ENCODE results near the gene PLCD1. TPM values are rescaled to one million over a fixed set of nuclear protein-coding genes. Genes with fewer than 3 reads are reported as not detected.

PLCD1 gene
- total and polyA plus RNA-seq, 2 of the 8 experiments (the other 6 are each of a cell fraction or from before 2014, with no cell fraction given) = 15.3 to 19.2 TPM

DNA sequence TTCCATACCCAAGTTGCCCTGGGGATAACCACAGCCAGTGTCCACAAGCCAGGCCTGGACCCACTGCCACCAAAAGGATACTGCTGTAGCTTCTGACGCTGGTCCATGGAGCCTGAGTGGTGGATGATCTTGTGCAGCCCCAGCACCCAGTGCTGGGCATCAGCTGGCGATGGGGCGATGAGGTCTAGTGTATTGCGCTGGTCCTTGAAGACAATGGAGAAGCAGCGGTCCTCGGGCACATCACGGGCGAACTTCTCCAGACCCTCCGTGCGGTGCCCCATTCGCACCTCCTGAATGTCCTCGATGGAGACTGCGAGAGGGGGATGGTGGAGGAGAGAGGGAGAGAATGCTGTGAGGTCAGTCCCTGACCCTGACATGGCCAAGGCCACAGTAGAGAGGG lies 13.0 kb downstream of the PLCD1 start:
- Histone ChIP-seq H3K79me2 (ENCODE audit: control insufficient read depth in 1 of 2, insufficient read depth in 2 of 2, low read length in 2 of 2) (no peaks in the 10 kb centered on the region), H2BK120ac (replicated peaks; ENCODE audit: low read depth, low read length) (no peak overlapping the region), H3K4me1 (replicated peaks in 1 of 4; ENCODE audit: control insufficient read depth in 3 of 4, insufficient read depth in 4 of 4, low read length in 3 of 4) (no peaks in the 10 kb centered on the region), H2BK20ac (ENCODE audit: low read length) (no peak overlapping the region), H3K9ac (replicated peaks in 1 of 4; ENCODE audit: extremely low read depth in 1 of 4, low read depth in 3 of 4, low read length in 3 of 4) (no peak overlapping the region), H3K79me1 (ENCODE audit: low read depth, low read length) (no peaks in the 10 kb centered on the region; the same call in 1 of the 2 replicates), H4K20me1 (replicated peaks in 1 of 2; ENCODE audit: control insufficient read depth in 1 of 2, insufficient read depth in 2 of 2, low read length in 2 of 2) (peaks cover 0 to 2% of the 10 kb centered on the region in 2 experiments), H3K27ac (ENCODE audit: low read depth, low read length) (no peak overlapping the region), H4K91ac (replicated peaks; ENCODE audit: insufficient read length, low read length) (no peak overlapping the region), H3K18ac (ENCODE audit: extremely low read depth, low read length) (no peak overlapping the region), H3K4me3 (ENCODE audit: extremely low read depth in 1 of 4, insufficient read depth in 2 of 4, low read depth in 3 of 4, low read length in 4 of 4) (no peak overlapping the region), H4K8ac (ENCODE audit: extremely low read depth, insufficient read depth, low read length) (no peak overlapping the region), H2AK5ac (ENCODE audit: low read depth, low read length) (no peak overlapping the region), H3K9me3 (ENCODE audit: insufficient read depth in 2 of 2, low read depth in 1 of 2, low read length in 1 of 2) (no peaks in the 10 kb centered on the region), H4K5ac (ENCODE audit: insufficient read length, low read depth, low read length) (no peak overlapping the region), H3K56ac (replicated peaks; ENCODE audit: insufficient read length, low read depth, low read length) (no peak overlapping the region), H3K27me3 (replicated peaks in 1 of 4; ENCODE audit: control insufficient read depth in 3 of 4, extremely low read depth in 1 of 4, insufficient read depth in 3 of 4, low read length in 3 of 4) (no peaks in the 10 kb centered on the region), H2BK12ac (ENCODE audit: low read depth, low read length) (no peak overlapping the region), H2BK15ac (ENCODE audit: low read length) (no peak overlapping the region), H2BK5ac (ENCODE audit: low read depth, low read length) (no peak overlapping the region), H2AFZ (ENCODE audit: low read length) (no peak overlapping the region), H3K4ac (replicated peaks; ENCODE audit: insufficient read length, low read depth, low read length) (no peak overlapping the region), H3K23ac (ENCODE audit: insufficient read length) (no peak overlapping the region), H3K23me2 (ENCODE audit: low read depth, low read length) (no peaks in the 10 kb centered on the region), H3K4me2 (ENCODE audit: insufficient read depth in 1 of 2, low read depth in 2 of 2, low read length in 2 of 2) (no peak overlapping the region), H3K14ac (ENCODE audit: insufficient read length) (no peak overlapping the region), H3K36me3 (ENCODE audit: control insufficient read depth in 2 of 4, insufficient read depth in 4 of 4, low read length in 3 of 4) (peaks cover 0 to 7% (median 2%) of the 10 kb centered on the region in 4 experiments; a peak in 2 of 8 replicates)
- FAIRE-seq = no peak
- POLR2A ChIA-PET (ENCODE audit: partially characterized antibody) = interaction anchor here (0.9 kb wide), 1 partner anchor 10 kb away, joined by 4 read pairs; no protein-coding TSS in a partner anchor
- TF ChIP-seq, protein P1, sequence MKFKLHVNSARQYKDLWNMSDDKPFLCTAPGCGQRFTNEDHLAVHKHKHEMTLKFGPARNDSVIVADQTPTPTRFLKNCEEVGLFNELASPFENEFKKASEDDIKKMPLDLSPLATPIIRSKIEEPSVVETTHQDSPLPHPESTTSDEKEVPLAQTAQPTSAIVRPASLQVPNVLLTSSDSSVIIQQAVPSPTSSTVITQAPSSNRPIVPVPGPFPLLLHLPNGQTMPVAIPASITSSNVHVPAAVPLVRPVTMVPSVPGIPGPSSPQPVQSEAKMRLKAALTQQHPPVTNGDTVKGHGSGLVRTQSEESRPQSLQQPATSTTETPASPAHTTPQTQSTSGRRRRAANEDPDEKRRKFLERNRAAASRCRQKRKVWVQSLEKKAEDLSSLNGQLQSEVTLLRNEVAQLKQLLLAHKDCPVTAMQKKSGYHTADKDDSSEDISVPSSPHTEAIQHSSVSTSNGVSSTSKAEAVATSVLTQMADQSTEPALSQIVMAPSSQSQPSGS (IDR thresholded peaks at IDR 0.05; ENCODE audit: low read length) = no peak
- TF ChIP-seq, protein P2, sequence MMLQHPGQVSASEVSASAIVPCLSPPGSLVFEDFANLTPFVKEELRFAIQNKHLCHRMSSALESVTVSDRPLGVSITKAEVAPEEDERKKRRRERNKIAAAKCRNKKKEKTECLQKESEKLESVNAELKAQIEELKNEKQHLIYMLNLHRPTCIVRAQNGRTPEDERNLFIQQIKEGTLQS (IDR thresholded peaks at IDR 0.05; ENCODE audit: insufficient read depth, low read depth, low read length) = no peak
- TF ChIP-seq TBP (IDR thresholded peaks at IDR 0.05; ENCODE audit: low read depth, low read length) (no peak), SIRT6 (IDR thresholded peaks at IDR 0.05; ENCODE audit: low read length) (no peak)
- 91% methylated on average over 13 of the region's 13 CpGs; no CpG with 5 or more reads in 1 of the 2 experiments for WGBS, 2 experiments (ENCODE audit: extremely low coverage in 1 of 2, insufficient coverage in 1 of 2, insufficient read length in 1 of 2, insufficient replicate concordance in 2 of 2, low coverage in 1 of 2, low lambda C conversion rate in 2 of 2, missing lambda C conversion rate in 1 of 2)
- DNase-seq (ENCODE audit: low read depth in 1 of 2, low spot score in 2 of 2) = no peak
- CTCF ChIA-PET (ENCODE audit: partially characterized antibody) = interaction anchor here (0.5 to 9.6 kb wide), 4 partner anchors 9 to 710 kb away, joined by 3 to 74 read pairs (median 6); no protein-coding TSS in a partner anchor
